Activated naive CD4-positive, alpha-beta T cell treated with anti-CD3 and anti-CD28 coated beads, Interleukin-2, amount 10 ng/mL, durations not matched to agents 7 days and 5 days (primary cell): ENCODE data around the gene XPR1.
"Not testable (repeated sequence)": the region's sequence is repeated elsewhere in the genome, so short reads cannot be mapped to it uniquely, and the experiment has no call there.

ENCODE experiments used
- CTCF ChIA-PET: fragments of 350-600 bp; sonication (Branson Sonifier 250); formaldehyde crosslinking; loops from one replicate; lab custom pipeline; 2021; ENCODE audit warnings: antibody characterized with exemption; lab: Charles Lee
- DNase-seq: peaks from one replicate; pipeline ENCODE4 v3.0.0-alpha.2; 2020
- H3K27ac Mint-ChIP-seq: one replicate; pipeline ENCODE4 v1.8.0; 2021; ENCODE audit warnings: mild to moderate bottlenecking, moderate library complexity, mixed read lengths
- H3K27me3 Mint-ChIP-seq: one replicate; pipeline ENCODE4 v1.8.0; 2021; ENCODE audit warnings: mild to moderate bottlenecking, mixed read lengths
- H3K36me3 Mint-ChIP-seq: one replicate; pipeline ENCODE4 v1.8.0; 2021; ENCODE audit warnings: mixed read lengths
- H3K4me1 Mint-ChIP-seq: one replicate; pipeline ENCODE4 v1.8.0; 2021; ENCODE audit warnings: mixed read lengths
- H3K4me3 Mint-ChIP-seq: one replicate; pipeline ENCODE4 v1.8.0; 2021; ENCODE audit warnings: mild to moderate bottlenecking, moderate library complexity, mixed read lengths
- H3K9me3 Mint-ChIP-seq: one replicate; pipeline ENCODE4 v1.8.0; 2021; ENCODE audit warnings: mixed read lengths

Gene XPR1

DNA sequence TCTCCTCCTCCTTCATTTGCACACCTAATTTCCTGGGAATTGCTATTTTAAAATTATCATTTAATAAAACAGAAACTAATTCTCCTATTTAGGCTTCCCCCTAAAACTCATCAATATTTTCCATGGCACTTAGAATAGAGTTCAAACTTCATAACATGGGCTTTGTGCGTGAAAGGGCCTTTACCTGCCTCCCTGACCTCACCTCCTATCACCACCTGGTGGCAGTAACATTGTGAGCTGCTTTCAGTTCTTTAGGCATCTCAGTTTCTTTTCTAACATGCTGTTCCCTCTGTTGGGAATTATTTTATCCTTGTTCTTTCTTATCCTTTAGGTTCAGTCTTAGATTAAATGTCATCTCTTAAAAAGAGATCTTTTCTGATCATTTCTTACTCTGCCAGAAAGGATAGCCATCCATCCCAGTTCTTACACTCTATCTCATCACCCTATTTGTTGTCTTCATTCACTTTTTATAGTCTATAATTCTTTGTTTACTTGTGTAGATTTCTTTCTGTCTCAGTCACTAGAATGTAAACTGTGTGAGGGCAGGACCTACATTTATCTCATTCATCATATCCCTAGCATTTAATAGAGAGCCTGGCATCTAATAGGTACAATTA, 147.1 kb downstream of the XPR1 start:
- Mint-ChIP-seq H3K4me1 (no peaks in the 10 kb centered on the region), H3K4me3 (no peak overlapping the region), H3K9me3 (no peaks in the 10 kb centered on the region), H3K27ac (no peak overlapping the region), H3K36me3 (no peaks in the 10 kb centered on the region), H3K27me3 (no peaks in the 10 kb centered on the region)
- peak; percentile 33 for DNase-seq
- CTCF ChIA-PET: interaction anchor here (1.3 to 2.4 kb wide), 2 partner anchors 29 to 84 kb away, joined by 4 to 12 read pairs; no protein-coding TSS in a partner anchor

DNA sequence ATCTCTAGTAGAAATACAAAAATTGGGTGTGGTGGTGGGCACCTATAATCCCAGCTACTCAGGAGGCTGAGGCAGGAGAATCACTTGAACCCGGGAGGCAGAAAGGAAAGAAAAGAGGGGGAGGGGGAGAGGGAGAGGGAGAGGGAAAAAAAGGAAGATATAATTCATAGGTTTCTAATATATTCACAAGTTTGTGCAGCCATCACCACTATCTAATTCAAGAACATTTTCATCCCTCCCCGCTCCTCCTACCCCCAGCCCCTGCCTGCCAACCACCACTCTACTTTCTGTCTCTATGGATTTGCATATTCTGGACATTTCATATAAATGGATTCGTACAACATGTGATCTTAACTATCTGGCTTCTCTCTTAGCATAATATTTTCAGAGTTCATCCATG, 147.8 kb downstream of the XPR1 start:
- no peaks in the 10 kb centered on the region for H3K36me3 Mint-ChIP-seq
- no peaks in the 10 kb centered on the region for H3K4me1 Mint-ChIP-seq
- no peak overlapping the region for H3K27ac Mint-ChIP-seq
- H3K27me3 Mint-ChIP-seq: no peaks in the 10 kb centered on the region
- H3K4me3 Mint-ChIP-seq: no peak overlapping the region
- no peaks in the 10 kb centered on the region for H3K9me3 Mint-ChIP-seq
- CTCF ChIA-PET: no interaction called here
- no peak for DNase-seq

DNA sequence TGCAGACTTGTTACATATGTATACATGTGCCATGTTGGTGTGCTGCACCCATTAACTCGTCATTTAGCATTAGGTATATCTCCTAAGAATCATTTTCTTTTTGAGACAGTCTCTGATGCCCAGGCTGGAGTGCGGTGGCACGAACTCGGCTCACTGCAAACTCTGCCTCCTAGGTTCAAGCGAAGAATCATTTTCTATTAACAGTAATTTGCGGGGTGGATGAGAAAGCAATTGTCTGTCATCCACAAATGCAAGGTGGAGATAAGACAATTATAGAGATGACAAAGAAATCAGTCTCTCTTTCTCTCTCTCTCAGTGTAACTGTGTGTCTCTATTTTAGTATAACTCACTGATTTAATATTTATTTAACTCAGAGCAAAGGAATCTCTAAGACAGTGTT, 149.9 kb downstream of the XPR1 start:
- H3K4me3 Mint-ChIP-seq: no peak overlapping the region
- H3K4me1 Mint-ChIP-seq: no peaks in the 10 kb centered on the region
- DNase-seq: no peak
- H3K36me3 Mint-ChIP-seq: no peaks in the 10 kb centered on the region
- CTCF ChIA-PET: no interaction called here
- H3K27me3 Mint-ChIP-seq: no peaks in the 10 kb centered on the region
- H3K27ac Mint-ChIP-seq: no peak overlapping the region
- H3K9me3 Mint-ChIP-seq: no peaks in the 10 kb centered on the region

DNA sequence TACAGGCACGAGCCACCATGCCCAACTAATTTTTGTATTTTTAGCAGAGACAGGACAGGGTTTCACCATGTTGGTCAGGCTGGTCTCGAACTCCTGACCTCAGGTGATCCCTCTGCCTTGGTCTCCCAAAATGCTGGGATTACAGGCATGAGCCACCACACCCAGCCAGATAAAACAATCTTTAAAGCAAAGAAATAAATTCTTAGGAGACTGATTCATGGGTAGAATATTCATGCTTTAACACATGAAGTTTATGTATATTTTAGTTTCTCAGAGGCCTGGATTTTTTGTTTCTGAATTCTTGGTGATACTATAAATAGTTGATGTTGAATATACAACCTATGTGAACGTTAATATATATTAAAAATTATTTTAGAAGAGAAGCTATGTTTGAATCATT, 153.5 kb downstream of the XPR1 start:
- H3K27ac Mint-ChIP-seq: no peak overlapping the region
- H3K9me3 Mint-ChIP-seq: no peaks in the 10 kb centered on the region
- CTCF ChIA-PET: no interaction called here
- no peak overlapping the region for H3K4me3 Mint-ChIP-seq
- H3K27me3 Mint-ChIP-seq: no peaks in the 10 kb centered on the region
- no peaks in the 10 kb centered on the region for H3K4me1 Mint-ChIP-seq
- no peak for DNase-seq
- H3K36me3 Mint-ChIP-seq: peaks cover 7% of the 10 kb centered on the region

DNA sequence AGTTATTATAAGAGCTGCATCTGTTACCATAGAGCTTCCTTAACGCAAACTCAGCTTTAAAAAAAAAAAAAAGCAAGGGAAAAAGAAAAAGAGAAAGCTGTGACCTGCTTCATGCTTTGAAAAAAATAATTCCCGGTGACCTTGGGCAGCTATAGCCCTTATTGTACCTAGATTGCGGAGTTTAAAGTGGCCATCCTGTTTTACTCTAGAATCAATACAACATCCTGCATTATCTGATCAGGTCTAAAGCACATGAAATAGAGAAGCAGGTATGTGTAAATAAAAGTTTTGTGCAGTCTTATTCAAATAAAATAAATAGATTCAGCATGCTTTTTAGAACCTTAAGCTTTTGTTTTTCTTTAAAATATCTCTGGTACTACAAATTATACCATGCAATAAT, 154.1 kb downstream of the XPR1 start:
- Mint-ChIP-seq H3K4me3 (no peak overlapping the region), H3K9me3 (no peaks in the 10 kb centered on the region), H3K4me1 (no peaks in the 10 kb centered on the region), H3K27ac (no peak overlapping the region), H3K36me3 (peaks cover 7% of the 10 kb centered on the region), H3K27me3 (no peaks in the 10 kb centered on the region)
- CTCF ChIA-PET: no interaction called here
- no peak for DNase-seq

GRCh38 chr1:180786624-180787023, 154.8 kb downstream of the XPR1 start:
- no peaks in the 10 kb centered on the region for H3K9me3 Mint-ChIP-seq
- DNase-seq: no peak
- H3K36me3 Mint-ChIP-seq: peaks cover 7% of the 10 kb centered on the region
- no peak overlapping the region for H3K27ac Mint-ChIP-seq
- no peaks in the 10 kb centered on the region for H3K4me1 Mint-ChIP-seq
- CTCF ChIA-PET: no interaction called here
- no peaks in the 10 kb centered on the region for H3K27me3 Mint-ChIP-seq
- no peak overlapping the region for H3K4me3 Mint-ChIP-seq

DNA sequence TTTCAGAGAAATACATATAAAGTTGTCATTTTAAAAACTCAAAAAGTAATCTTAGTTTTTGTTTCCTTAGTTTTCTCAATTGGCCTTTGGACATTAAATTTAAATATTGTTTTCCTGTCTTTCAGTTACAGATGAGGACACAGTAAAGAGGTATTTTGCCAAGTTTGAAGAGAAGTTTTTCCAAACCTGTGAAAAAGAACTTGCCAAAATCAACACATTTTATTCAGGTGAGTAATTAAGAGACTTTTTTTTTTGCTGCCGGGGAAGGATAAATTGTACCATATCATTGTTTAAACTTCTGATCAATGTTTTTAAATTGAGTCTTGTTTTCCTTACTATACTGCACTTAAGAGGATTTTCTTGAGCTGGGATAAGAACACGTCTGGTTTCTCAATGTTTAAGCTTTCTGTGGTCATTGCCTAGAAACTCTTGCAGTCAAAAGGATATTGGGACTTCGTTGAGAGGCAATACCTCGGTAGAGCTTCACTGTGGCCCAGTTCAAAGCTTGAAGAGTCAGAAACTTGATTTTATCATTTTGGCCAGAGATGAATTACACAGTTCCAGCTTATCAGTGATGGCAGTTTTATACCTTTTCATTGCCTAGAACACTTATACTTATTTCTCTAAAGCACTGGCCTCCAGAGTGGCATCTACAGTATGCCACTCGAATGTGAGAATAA, 155.9 kb downstream of the XPR1 start:
- Mint-ChIP-seq H3K4me3 (no peak overlapping the region), H3K4me1 (peaks cover 5% of the 10 kb centered on the region), H3K9me3 (no peaks in the 10 kb centered on the region), H3K27me3 (no peaks in the 10 kb centered on the region), H3K36me3 (peaks cover 7% of the 10 kb centered on the region), H3K27ac (no peak overlapping the region)
- no peak for DNase-seq
- CTCF ChIA-PET: no interaction called here

- H3K4me1 Mint-ChIP-seq: peaks cover 5% of the 10 kb centered on the region
- H3K4me3 Mint-ChIP-seq: no peak overlapping the region
- H3K27me3 Mint-ChIP-seq: no peaks in the 10 kb centered on the region
- CTCF ChIA-PET: interaction anchor here (1.1 kb wide), 1 partner anchor 9 kb away, joined by 3 read pairs; no protein-coding TSS in a partner anchor
- no peak for DNase-seq
- H3K36me3 Mint-ChIP-seq: peaks cover 7% of the 10 kb centered on the region
- H3K27ac Mint-ChIP-seq: no peak overlapping the region
- no peaks in the 10 kb centered on the region for H3K9me3 Mint-ChIP-seq
Observed at GRCh38 chr1:180789460-180789859, 157.6 kb downstream of the XPR1 start.

GRCh38 chr1:180791152-180791551, 159.3 kb downstream of the XPR1 start:
- H3K4me1 Mint-ChIP-seq, H3K36me3 Mint-ChIP-seq, DNase-seq, H3K9me3 Mint-ChIP-seq, H3K27ac Mint-ChIP-seq, H3K27me3 Mint-ChIP-seq, H3K4me3 Mint-ChIP-seq: not testable (repeated sequence)
- CTCF ChIA-PET: interaction anchor here (0.6 kb wide), 1 partner anchor 89 kb away, joined by 3 read pairs; no protein-coding TSS in a partner anchor

GRCh38 chr1:180791806-180792205, 160.0 kb downstream of the XPR1 start:
- DNase-seq: no peak
- CTCF ChIA-PET: no interaction called here
- H3K4me3 Mint-ChIP-seq: no peak overlapping the region
- H3K4me1 Mint-ChIP-seq: peaks cover 5% of the 10 kb centered on the region
- H3K9me3 Mint-ChIP-seq: no peaks in the 10 kb centered on the region
- no peaks in the 10 kb centered on the region for H3K27me3 Mint-ChIP-seq
- peaks cover 7% of the 10 kb centered on the region for H3K36me3 Mint-ChIP-seq
- no peak overlapping the region for H3K27ac Mint-ChIP-seq

GRCh38 chr1:180793451-180793850, 161.6 kb downstream of the XPR1 start:
- H3K4me1 Mint-ChIP-seq: peaks cover 5% of the 10 kb centered on the region
- no peaks in the 10 kb centered on the region for H3K9me3 Mint-ChIP-seq
- peaks cover 7% of the 10 kb centered on the region for H3K36me3 Mint-ChIP-seq
- H3K27me3 Mint-ChIP-seq: no peaks in the 10 kb centered on the region
- H3K27ac Mint-ChIP-seq: no peak overlapping the region
- CTCF ChIA-PET: no interaction called here
- no peak overlapping the region for H3K4me3 Mint-ChIP-seq
- no peak for DNase-seq

DNA sequence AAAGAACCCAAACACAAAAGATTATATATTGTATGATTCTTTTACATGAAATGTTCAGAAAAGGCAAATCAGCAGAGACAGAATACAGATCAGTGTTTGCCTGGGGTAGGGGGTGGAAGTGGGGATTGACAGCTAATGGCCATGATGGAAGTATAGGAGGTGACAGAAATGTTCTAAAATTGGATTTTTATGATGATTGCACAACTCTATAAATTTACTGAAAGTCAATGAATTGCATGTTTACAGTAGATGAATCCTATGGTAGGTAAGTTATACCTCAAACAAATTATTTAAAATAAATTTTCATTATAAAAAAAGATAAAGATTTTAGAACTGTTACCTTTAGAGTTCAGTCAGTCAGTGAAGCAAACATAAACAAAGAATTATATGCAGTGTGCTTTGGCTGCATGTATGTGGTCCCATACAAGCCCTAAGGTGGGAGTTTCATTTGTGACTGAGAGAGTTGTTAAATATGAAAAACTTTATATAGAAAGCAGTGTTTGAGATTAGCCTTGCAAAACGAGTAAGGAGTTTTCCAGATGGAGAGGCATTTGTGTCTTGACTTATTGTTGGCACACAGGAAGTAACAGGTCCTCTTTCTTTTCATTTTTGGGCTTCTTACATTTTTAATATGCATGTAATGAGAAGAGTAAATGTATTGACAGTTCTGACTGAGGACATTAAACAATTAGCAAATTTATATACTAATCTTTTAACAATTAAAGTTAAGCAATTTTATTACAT, 165.2 kb downstream of the XPR1 start:
- Mint-ChIP-seq H3K36me3 (no peaks in the 10 kb centered on the region), H3K4me1 (peaks cover under 1% of the 10 kb centered on the region), H3K4me3 (no peak overlapping the region), H3K27ac (no peak overlapping the region), H3K27me3 (no peaks in the 10 kb centered on the region), H3K9me3 (no peaks in the 10 kb centered on the region)
- CTCF ChIA-PET: interaction anchor here (0.6 kb wide), 1 partner anchor 61 kb away, joined by 3 read pairs; no protein-coding TSS in a partner anchor
- DNase-seq: no peak

- CTCF ChIA-PET: no interaction called here
- Mint-ChIP-seq H3K4me1 (peaks cover 6% of the 10 kb centered on the region), H3K36me3 (peaks cover 5% of the 10 kb centered on the region), H3K4me3 (no peak overlapping the region), H3K27ac (no peak overlapping the region), H3K9me3 (no peaks in the 10 kb centered on the region), H3K27me3 (no peaks in the 10 kb centered on the region)
- no peak for DNase-seq
Observed at GRCh38 chr1:180800945-180801344, 169.1 kb downstream of the XPR1 start.

DNA sequence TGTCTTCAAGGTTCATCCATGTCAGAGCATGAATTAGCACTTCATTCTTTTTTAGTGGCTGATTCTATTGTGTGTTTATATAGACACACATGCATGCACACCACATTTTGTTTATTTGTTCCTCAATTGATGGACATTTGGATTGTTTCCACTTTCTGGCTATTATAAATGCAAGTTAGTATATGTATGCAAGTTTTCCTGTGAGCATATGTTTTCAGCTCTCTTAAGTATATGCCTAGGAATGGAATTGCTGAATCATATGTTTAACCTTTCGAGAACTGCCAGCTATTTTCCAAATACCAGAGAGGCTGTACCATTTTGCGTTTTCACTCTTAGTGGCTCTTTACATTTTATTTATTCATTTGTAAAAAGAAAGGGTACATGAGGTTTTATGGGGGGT, 171.0 kb downstream of the XPR1 start:
- CTCF ChIA-PET: no interaction called here

More for the DNA sequence above, 171.0 kb downstream of the XPR1 start:
- H3K4me1 Mint-ChIP-seq: peaks cover 6% of the 10 kb centered on the region
- H3K36me3 Mint-ChIP-seq: peaks cover 12% of the 10 kb centered on the region
- H3K4me3 Mint-ChIP-seq: no peak overlapping the region
- no peaks in the 10 kb centered on the region for H3K27me3 Mint-ChIP-seq
- no peak for DNase-seq
- H3K27ac Mint-ChIP-seq: no peak overlapping the region
- no peaks in the 10 kb centered on the region for H3K9me3 Mint-ChIP-seq
